H1 (cell line): ENCODE measurements around the gene TEDDM1. TPM values are rescaled to one million over a fixed set of nuclear protein-coding genes. Genes with fewer than 3 reads are reported as not detected.

ENCODE experiments used
- JUND ChIP-seq: IDR thresholded peaks from 2 replicates; pipeline ENCODE4 v1.6.1; 2011; ENCODE audit warnings: mild to moderate bottlenecking, improper control_type of control experiment, low read length
- NANOG ChIP-seq: IDR thresholded peaks from 2 replicates; pipeline ENCODE4 v1.6.1; 2011; ENCODE audit warnings: low read length, low read depth, mild to moderate bottlenecking, inconsistent platforms; ENCODE audit not compliant: insufficient read depth, poor library complexity, severe bottlenecking
- RNF2 ChIP-seq: fragments of 200-900, 300-1000 bp; sonication (generic); IDR thresholded peaks from 2 replicates; pipeline ENCODE4 v1.7.1; 2016; ENCODE audit warnings: borderline replicate concordance, low read depth, mild to moderate bottlenecking, antibody characterized with exemption, low read length; ENCODE audit not compliant: poor library complexity, severe bottlenecking; ENCODE audit errors: missing control alignments
- RXRA ChIP-seq: IDR thresholded peaks from 2 replicates; pipeline ENCODE4 v1.6.1; 2011; ENCODE audit warnings: low read depth, mild to moderate bottlenecking, low read length, moderate library complexity; ENCODE audit not compliant: insufficient read depth
- polyA plus RNA-seq, 7 experiments: library from polyadenylated mRNA; depleted of rRNA in 3 of 7; stranded (reverse) in 5 of 7; unstranded in 2 of 7; fragments of >200 nt in 5 of 7; fragments of 200-250 nt in 2 of 7; gene quantifications; 1 replicate in 5 of 7; 2 replicates in 1 of 7; 4 replicates in 1 of 7; pipeline versions ENCODE4 v1.2.1 to v1.2.3, GENCODE V29; 2011 to 2013; ENCODE audit warnings: missing spikeins in 2 of 7, mixed read lengths in 2 of 7
- total RNA-seq: library from RNA; stranded (reverse); fragmentation: NEBNext Ultra II Directional; extraction: Animal tissue kit (Norgen Biotek cat#: 25700); gene quantifications from 2 replicates; pipeline ENCODE4 v1.2.1, GENCODE V29; 2021
- TF ChIP-seq, protein P1 (sequence below), 3 experiments: IDR thresholded peaks; 1 replicate in 2 of 3; 2 replicates in 1 of 3; pipeline versions ENCODE4 v1.5.1 to v1.6.1; 2011; ENCODE audit warnings: low read length in 3 of 3, mild to moderate bottlenecking in 3 of 3, inconsistent platforms in 2 of 3, low read depth in 1 of 3, moderate library complexity in 1 of 3; ENCODE audit not compliant: insufficient read depth in 1 of 3; ENCODE audit errors: control extremely low read depth in 1 of 3

TEDDM1 gene
- total and polyA plus RNA-seq, 2 of the 8 experiments (the other 6 are each of a cell fraction or from before 2014, with no cell fraction given) = not detected

DNA sequence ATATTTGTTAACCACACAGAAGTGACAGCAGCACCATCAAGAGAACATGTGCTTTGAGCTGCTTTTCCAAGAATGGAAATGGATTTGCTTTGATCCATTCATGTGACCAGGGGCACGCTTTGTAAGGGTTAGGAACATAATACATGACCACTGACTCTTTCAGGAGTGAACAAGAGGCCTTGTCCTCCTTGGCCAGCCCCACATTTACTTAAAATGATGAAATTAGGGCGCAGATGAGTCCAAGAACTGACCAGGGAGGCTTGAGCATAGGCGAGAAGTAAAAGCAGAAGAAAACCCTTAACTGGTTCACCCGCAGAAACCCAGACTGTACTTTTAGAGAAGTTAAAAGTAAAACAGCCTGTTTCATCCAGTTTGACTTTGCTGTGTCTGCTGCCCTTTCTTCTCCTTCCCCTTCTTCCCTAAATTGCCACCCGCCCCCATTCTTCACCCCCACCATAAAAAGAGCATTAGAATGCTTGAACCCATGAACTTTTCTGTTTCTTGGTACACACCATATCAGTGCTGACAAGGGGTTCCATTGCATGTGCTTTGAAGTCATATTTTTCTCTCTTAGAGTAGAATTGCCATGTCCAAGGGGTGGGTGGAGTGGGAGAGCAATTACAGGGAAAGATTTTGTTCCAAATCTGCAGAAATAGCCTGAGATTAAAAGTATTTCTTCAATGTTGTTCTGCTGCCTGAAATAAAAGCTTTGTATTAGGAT is 6.3 kb downstream of the TEDDM1 start (continued):
- TF ChIP-seq RNF2 (no peak), RXRA (no peak), NANOG (no peak), JUND (no peak)
- TF ChIP-seq, protein P1, sequence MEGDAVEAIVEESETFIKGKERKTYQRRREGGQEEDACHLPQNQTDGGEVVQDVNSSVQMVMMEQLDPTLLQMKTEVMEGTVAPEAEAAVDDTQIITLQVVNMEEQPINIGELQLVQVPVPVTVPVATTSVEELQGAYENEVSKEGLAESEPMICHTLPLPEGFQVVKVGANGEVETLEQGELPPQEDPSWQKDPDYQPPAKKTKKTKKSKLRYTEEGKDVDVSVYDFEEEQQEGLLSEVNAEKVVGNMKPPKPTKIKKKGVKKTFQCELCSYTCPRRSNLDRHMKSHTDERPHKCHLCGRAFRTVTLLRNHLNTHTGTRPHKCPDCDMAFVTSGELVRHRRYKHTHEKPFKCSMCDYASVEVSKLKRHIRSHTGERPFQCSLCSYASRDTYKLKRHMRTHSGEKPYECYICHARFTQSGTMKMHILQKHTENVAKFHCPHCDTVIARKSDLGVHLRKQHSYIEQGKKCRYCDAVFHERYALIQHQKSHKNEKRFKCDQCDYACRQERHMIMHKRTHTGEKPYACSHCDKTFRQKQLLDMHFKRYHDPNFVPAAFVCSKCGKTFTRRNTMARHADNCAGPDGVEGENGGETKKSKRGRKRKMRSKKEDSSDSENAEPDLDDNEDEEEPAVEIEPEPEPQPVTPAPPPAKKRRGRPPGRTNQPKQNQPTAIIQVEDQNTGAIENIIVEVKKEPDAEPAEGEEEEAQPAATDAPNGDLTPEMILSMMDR (IDR thresholded peaks at IDR 0.05; ENCODE audit: control extremely low read depth in 1 of 3, insufficient read depth in 1 of 3, low read depth in 1 of 3, low read length in 3 of 3) = no peak
